GM21737 (cell line): ENCODE measurements around the gene EHBP1.

Experiments
- ATAC-seq: cut with Tn5 transposase; IDR thresholded peaks from one replicate; pipeline ENCODE4 v1.9.1; 2021; ENCODE audit warnings: mild to moderate bottlenecking, moderate library complexity; ENCODE audit not compliant: unreplicated experiment

The EHBP1 gene

DNA sequence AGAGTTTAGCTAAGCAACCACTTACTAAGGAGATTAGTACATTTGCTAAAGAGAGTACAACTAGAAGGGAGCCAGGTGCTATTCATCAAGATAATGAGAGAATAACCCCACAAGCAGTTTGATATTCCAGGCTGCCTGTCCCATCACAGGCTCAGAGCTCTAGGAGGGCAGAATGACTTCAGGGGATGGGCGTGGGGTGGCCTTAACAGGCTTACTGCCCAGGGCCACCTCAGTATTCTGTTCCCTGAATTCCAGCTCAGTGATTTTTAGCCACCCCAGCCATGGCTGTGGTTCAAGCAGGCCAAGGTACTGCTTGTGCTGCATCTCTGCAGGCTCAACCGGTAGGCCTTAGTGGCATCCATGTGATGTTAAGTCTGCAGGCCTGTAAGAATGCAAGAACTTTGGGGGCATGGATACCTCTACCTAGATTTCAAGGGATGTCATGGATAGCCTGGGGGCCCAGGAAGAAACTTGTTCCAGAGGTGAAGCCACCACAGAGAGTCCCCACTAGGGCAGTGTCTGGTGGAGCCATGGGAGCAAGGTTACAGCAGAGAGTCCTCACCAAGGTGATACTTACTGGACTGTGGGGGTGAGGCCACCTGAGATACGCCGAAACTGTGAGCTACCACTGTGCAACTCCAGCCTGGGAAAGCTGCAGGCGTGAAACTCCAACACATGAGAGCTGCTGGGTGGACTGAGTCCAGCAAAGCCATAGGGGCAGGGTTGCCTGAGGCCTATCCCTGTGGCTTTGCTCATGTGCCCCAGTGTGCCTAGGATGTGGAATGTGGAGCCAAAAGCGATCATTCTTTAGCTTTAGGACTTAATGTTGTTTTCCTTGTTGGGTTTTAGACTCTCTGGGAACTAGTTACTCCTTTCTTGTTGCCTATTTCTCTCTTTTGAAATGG lies 107.7 kb downstream of the EHBP1 start:
- no peak for ATAC-seq

DNA sequence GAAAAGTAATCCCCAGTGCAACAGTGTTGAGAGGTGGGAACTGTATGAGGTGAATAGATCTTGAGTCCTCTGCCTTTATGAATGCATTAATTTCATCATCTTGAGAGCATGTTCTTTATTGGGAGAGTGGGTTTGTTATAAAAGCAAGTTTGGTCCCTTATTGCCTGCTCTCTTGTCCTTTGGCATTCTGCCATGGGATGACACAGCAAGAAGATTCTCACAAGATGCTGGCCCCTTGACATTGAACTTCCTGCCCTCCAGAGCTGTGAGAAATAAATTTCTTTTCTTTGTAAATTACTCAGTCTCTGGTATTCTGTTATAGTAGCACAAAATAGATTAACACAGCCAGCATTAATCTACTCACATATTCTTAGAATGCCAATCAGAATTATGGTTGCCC lies 108.6 kb downstream of the EHBP1 start:
- no peak for ATAC-seq

DNA sequence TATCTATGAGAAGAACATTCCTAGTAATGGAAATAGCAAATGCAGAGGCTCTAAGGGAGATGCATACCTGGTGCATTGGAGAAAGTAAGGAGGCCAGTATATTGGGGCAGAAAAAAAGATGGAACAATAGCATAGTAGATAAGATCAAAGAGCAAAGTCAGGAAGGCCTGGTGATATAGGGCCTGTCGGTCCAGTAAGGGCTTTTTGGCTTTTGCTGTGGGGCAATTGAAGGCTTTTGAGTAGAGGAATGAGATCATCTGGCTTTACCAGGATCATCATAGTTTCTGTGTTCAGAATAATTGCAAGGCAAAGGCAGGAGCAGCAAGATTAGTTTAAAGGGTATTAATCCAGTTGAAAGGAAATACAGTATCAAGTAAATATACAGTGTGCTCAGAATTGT lies 111.8 kb downstream of the EHBP1 start:
- ATAC-seq = no peak

DNA sequence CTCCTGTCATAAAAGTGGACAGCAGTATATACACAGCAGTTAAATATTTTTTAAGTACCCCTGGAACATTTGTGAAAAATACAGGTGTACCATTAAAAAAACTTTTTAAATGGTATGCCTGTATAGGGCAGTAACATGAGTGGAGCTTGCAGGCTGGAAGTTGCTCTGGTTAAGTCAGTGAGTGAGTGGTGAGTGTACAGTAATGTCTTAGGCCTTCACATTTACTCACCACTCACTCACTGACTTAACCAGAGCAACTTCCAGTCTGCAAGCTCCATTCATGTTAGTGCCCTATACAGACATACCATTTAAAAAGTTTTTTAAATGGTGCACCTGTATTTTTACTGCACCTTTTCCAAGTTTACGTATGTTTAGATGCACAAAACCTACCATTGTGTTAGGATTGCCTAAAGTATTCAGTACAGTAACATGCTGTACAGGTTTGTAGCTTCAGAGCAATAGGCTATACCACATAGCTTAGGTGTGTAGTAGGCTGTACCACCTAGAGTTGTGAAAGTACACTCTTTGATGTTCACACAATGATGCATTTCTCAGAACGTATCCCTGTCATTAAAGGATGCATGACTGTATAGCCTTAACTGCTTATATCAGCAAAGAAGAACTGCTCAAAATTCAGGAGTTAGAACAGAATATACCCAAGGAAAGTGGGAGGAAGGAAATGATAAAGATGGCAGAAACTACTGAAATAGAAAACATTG lies 112.6 kb downstream of the EHBP1 start:
- ATAC-seq = no peak

DNA sequence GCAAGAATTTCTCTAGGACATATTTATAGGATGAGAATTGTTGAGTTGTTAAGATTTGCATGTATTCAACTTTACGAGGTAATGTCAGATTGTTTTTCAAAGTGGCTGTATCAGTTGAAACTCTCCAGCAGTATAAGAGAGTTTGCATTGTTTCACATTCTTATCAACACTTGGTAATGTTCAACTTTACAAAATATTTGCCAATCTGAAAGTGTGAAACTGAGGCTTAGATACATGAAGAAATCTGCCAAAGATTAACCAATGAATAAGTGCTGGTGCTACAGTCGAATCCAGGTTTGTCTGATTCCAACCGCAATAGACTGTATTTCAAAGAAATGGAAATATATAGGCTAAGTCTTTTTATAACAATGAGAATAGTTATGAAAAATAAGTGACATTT lies 117.0 kb downstream of the EHBP1 start:
- no peak for ATAC-seq

DNA sequence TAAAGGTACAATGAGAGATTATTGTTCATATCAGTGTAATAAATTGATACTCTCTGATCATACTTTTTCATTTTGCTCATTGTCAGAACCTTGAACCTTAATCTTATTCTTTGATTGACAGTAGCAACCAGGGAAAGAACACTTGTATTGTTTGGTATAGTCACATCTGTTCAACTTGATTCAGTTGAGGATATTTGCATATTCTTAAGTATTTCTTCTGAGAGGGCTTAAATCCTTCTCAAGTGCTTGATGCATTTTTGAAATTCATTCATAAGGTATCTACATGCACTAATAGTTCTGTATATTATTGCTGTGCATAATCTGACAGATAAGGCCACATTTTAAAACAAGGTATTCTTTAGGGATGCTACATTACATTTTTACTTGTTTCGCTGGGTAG lies 118.9 kb downstream of the EHBP1 start:
- no peak for ATAC-seq

DNA sequence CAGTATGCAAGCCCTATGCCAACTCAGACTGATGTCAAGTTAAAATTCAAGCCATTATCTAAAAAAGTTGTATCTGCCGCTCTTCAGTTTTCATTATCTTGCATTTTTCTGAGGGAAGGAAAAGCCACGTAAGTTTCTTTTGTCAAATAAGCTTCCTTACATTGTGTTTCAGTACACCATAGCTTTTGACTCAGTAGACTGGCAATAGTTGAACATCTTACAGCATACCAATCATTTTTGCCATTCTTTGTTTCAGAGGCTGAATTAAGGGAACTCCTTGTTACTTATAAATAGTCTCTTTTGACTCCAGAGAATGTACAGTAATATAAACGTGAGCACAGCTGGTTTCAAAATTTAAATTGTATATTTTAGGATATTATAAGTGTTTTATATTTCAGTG lies 120.6 kb downstream of the EHBP1 start:
- ATAC-seq = no peak

DNA sequence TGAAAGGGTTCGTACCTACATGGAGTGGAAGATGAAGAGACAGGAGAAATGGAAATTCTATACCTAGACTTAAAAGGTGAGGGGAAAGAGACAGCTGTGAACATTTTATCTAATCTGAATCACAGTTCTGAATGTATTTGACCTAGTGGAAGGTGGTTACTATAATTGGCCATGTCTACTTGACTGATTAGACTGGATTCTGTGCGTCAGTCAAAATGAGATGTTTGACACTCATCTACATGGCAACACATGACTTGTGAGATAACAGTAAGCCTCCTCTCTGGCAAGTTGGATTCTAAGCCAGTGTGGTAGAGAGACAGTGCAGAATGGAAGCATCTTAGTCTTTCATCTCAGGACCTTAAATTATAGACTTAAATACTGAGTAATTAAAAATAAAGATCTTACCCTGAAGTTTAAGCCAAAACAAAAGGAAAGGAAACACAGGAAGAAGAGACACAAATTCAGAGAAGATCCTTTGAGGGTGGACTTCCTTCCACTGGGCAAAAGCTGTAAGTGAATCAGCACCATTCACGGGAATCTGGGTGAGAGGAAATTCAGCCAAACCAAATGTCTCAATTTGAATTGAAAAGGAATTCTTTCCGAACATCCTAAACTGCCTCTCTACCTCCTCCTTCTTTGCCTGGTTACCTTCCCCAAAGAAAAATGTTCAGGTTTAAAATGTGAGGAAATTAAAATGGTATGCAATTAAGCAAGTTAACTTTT lies 121.6 kb downstream of the EHBP1 start:
- ATAC-seq = no peak

DNA sequence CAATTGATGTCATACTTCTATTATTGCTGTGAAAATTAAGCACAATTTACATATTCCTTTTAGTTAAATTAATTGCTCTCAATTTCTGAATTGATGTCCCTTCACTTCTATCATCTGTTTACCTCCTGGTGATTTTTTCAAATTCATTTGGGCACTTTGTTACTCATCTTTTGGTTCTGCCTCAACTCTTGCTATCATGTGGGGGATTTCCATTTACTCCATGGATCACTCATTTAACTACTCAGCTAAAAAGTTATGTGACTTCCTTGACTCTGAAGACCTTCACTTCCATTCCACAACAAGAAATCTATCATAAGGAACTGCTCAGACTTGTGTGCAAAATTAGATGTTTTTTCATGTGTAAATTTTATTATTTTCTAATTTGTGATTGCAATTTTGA lies 126.2 kb downstream of the EHBP1 start:
- ATAC-seq = no peak

DNA sequence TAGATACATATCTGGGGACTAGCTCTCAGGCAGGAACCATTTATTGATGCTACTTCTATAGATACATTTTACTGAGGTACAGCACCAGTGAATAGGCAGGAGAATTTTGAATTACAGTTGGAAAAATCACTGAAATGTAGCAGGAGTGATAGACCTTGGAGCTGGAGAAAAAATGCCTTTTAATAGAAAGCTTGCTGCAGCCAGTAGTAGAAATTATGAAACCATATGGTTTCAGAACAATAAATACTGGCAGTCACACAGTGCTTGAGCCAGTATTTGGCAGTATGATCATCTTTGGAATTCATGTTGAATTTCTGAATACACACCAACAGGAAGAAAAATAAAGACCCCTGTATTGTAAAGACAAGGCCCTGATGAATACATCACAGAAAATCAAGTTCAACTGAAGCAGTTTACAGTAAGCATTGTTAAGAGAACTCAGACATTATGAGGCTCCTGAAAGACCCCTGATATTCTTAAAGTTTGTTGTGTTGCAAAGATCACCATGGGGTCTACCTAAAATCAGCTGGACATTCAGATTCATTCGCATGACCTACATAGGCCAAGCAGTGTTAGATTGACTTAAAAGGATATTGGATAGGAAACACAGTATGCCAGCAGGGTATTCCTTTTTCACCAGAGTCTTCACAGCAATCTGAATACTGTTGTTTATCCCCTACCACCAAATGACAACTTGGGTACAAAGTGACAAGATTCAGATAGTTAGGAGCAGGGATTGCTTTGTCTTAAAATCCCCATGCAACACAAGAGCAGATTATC lies 139.0 kb downstream of the EHBP1 start:
- no peak for ATAC-seq

DNA sequence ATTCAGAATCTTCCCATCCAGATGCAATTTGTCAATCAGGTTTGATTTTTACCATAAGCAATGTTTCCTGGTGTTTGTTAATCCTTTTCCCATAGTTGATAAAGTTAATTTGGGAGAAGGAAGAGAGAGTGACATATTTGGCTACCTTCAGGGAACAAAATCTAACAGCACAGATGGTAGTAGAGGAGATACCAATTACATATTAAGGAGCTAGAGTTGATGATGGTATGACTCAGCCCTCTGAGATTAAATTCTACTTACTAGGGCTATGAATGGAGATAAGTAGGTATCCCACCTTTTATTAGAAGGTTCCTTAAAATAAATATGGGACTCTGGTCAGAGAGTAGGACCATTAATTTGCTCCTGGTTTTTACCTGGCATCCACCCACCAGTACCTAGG lies 139.7 kb downstream of the EHBP1 start:
- ATAC-seq = no peak

DNA sequence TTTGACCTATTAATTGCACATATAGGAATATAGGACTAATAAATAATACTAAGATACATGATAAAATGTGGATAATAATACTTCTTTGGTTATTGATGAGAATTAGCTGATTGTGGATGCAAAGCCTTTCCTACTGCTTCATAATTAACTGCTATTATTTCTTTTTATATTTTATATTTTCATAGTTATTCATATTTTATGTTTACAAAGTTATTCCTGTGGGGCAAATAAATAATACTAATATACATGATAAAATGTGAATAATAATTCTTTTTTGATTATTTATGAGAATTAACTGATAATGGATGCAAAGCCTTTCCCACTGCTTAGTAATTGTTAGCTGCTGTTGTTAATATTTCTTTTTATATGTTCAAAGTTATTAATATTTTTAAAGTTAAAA lies 146.7 kb downstream of the EHBP1 start:
- ATAC-seq = no peak

DNA sequence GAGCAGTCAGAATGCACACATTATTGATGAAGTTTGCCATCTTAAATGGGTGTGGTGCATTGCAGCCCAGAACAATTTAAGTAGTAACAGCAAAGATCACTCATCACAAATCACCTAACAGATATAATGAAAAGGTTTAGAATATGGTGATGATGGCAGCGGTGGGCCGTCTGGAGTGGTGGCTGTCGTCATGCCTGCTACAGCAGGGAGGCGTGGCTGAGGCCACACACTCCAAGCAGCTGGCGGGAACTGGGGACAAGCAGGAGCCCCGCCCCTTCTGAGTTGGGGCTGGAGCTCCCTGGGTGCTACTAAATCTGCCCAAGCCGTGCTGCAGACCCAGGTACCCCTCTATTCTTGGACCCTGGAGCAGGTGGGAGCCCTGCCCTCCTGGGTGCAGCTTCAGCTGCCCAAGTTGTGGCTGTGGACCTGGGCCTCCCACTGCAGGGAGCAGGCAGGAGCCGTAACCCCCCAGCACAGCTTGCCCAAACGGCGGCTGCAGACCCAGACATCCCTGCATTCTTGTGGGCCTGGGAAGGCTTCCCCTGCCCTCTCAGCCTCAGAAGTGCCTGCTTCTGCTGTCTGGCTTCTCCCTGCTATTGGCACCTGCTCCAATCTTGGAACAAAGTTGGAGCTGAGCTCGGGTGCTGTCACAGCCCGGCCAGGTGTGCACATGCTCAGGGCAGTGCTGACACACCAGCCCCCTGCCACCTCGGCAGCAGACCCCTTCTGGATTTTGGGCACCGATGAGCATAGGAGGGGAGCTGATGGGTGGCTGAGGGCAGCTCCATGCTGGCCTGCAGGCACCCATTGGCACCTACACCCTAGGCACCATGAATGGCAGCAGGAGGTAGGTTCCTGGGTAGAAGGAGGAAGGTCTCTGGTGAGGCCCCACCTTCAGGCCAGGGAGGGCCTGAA lies 149.3 kb downstream of the EHBP1 start:
- no peak for ATAC-seq

DNA sequence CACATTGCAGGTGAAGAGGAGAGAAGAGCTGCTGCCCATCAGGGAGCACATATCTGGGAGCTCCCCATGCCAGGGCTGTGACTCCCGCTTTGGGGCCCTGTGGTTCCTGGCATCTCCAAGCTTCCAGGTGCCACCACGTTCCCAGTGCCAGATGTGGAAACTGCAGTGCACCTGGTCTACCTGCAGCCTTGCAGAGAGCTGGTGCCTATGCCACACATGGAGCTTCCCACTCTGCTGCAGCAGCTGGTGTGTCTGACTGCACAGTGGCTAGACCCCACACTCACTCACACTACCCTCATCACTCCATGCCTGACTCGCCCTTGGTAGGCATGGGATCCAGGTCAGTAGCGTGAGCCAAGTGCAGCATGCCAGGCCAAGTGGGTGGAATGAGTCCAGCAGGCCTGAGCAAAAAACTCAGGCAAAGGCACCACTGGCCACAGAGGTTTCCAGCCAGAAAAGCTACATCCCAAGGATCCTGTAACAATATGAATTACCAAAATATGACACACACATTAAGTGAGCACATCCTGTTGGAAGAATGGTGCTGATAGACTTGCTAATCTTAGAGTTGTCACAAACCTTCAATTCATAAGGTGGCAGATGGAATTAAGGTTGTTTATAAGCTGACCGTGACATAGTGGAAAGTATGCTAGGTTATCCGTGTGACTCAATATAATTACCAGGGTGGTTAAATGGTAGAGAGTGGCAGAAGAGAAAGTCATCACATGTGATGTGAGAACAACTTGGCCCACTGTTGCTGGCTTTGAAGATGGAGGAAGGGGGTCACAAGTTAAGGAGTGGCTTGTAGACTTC lies 150.9 kb downstream of the EHBP1 start:
- no peak for ATAC-seq

DNA sequence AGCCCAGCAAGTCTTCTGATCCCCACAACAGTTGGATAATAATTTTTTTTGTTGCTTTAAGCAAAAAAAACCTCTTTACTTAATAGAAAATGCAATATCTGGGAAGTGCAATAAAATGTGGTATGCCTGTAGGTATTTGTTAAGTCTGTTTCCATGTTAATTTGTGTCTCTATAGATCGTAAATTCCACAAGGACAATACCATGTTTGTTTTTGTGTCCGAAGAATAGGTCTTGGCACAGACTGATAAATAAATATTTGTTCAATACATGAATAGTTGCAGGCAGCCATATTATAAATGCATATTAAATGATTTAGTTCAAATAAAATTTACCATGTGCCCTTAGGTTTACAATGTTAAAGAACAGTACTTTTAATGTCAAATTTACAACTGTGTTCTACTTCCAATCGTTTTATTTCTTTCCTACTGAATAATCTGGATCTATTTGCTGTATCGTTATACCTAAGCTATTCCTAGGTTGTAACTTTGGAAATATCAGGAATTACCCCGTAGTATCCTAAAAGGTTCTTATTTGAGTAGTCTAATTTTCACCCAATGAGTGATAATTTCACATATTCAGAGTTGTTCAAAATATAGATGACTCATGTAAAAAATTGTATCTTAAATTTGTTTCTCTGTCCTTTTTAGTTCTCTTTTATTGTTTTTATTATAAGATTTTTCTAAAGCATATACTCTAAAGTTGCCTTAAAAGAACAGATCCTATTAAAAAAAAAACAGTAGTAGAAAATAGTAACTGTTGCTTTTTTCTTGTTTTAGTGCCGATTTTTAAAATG lies 151.8 kb downstream of the EHBP1 start:
- no peak for ATAC-seq

DNA sequence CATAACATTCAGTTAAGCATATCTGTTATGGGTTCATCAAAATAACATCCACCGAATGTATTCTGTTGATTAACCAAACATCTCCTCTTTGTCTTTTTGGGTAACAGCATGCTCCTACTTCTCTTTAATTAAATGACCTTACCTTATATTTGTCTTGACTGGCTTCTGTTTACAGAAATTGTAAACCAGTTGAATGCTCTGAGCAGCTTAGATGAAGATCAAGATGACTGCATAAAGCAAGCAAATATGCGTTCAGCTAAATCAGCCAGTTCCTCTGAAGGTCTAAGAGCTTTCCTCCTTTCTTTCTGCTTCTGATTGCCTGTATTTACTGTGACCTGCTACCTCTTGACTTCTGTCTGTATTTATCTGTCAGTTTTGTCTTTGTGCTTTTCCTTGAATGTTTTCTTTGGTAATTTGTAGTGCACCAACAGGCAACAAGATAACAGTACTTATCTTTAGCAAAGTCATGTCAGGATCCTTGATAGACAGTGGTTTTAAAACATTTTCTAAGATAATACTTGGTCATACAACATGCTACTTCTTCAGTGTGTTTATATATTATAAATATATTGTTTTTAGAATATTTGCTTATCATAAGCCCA lies 152.8 kb downstream of the EHBP1 start:
- ATAC-seq = no peak

DNA sequence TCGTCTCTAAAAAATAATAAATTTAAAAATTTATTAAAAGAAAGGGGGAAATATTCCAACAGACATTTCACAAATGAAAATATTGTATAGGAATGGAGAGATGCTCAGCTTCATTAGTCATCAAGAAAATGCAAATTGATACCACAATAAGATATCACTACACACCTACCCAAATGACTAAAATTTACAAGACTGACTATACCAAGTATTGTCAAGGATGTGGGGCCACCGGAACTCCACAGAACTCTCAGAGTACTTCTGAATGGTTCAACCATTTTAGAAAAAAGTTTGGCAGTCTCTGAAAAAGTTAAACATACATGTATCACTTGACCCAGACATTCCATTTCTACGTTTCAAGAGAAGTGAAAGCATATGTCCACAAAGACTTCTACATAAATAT lies 163.4 kb downstream of the EHBP1 start:
- no peak for ATAC-seq

DNA sequence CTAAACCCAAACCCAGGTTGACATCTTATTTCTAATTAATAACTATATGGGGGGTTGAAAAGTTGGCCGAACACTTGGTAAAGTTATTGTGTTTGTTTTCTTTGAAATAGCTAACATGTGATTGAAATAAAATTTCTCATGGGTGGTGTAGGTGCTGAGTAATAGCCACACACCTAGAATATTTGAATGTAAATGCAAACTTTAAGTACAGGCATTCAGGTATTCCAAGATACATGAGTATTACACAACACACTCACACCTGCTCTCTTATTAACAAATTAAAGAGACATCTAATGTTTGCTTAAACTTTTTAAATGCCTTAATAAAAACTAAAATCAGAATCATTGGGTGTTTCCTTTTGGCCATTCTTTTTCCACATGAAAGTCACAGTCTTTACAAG lies 165.5 kb downstream of the EHBP1 start:
- no peak for ATAC-seq
